C1 segment of cervical spinal cord (tissue), 14 donors: ENCODE data around the gene GNG3.
A peak's percentile ranks its signal among the peaks of the same experiment; 100 is the strongest.
"Not testable (repeated sequence)": the region's sequence is repeated elsewhere in the genome, so short reads cannot be mapped to it uniquely, and the experiment has no call there.

Experiments used
- DNase-seq, 14 donors: peaks; one replicate each; lab custom pipeline; 2025; lab: John Stamatoyannopoulos, UW

Gene GNG3

GRCh38 chr11:62687508-62688396, 19.7 kb upstream of the GNG3 start:
- DNase-seq, result no peak

DNA sequence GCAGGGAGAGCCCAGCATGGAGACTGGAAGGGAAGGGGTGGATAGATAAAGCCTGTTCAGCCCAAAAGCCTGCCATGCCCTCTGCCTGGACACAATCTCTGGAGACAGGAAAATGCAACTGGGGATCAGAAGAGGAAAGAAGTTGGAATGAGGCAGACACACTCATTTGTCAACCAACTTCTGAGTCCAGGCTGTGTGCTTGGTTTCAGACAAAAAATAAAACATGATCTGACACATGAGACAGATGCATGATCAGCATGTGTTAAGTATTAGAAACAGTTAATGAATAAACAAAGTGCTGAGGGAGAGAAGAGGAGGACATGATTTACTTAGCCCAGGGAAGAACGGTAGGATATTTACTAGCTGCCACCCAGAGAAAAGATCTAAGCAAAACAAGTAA, 19.0 kb upstream of the GNG3 start:
- DNase-seq, result no peak

GRCh38 chr11:62689421-62690183, 17.9 kb upstream of the GNG3 start, which contains the start of gene LRRN4CL:
TSS of gene LRRN4CL (minus strand) at chr11:62689530. CDS start at chr11:62688508, 1,022 bp downstream.
- DNase-seq, result peak in 2 of 14 donors; percentile 19 to 32

- DNase-seq, result not testable (repeated sequence)
These were observed 13.9 kb upstream of the GNG3 start for GRCh38 chr11:62693624-62694023.

DNA sequence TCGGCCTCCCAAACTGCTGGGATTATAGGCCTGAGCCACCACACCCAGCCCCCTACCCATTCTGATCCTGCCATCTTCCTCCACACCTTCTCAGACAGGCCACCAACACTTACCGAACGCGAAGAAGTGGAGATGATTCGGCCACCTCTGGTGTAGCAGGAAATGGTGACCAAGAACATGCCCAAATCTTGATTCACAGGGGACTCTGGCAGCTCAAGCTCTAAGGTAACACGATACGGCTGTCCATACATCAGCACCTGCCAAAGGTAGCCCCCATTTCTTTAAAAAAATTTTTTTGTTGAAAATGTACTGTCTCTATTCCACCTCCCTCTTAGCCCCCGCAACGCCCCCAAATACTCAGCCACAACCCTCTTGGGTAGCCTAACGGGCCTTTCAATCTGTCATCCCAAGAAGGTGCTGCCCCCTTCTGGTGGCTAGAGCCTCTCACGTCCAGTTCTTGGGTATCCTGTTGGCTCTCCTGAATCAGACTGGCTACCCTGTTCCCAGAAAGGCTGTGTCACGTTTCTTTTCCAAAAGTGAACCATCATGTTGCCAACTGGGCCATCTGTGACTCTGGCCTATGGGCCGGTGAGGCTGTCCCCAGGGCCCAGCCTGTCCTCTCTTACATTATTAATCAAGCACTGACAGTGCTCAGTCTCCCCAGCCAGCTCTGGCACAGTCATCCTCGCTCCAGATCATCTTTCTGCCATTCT, 12.9 kb upstream of the GNG3 start:
- peak in 13 of 14 donors; percentile 3 to 91 (median 40) for DNase-seq

GRCh38 chr11:62702246-62702645, 5.2 kb upstream of the GNG3 start:
- DNase-seq, result no peak

DNA sequence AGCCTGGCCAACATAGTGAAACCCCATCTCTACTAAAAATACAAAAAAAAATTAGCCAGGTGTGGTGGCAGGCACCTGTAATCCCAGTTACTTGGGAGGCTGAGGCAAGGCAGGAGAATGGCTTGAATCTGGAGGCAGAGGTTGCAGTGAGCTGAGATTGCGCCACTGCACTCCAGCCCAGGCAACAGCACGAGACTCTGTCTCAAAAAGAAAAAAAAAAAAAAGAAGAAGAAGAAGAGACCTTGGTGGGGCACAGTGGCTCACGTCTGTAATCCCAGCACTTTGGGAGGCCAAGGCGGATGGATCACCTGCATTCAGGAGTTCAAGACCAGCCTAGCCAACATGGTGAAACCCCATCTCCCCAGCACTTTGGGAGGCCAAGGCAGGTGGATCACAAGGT, 3.6 kb upstream of the GNG3 start:
- DNase-seq, result not testable (repeated sequence)

DNA sequence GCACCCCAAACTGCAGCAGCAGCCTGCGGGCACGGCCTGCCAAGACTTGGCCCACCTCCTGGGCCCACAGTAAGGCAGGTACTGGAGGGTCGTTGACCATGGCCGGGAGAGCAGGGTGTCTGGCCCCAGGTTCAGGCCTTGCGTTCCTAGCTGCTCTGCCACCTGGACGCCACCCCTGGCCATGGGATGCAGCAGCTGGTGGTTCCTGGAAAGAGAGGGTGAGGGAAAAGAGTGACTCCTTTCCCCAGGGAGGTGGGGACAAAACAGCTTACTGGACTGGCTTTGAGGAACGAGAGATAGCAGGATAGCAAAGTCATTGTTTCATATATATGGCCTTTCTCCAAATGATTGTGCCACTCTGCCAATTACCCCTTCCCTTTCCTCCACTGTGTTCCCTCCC, 2.1 kb upstream of the GNG3 start:
- no peak for DNase-seq

DNA sequence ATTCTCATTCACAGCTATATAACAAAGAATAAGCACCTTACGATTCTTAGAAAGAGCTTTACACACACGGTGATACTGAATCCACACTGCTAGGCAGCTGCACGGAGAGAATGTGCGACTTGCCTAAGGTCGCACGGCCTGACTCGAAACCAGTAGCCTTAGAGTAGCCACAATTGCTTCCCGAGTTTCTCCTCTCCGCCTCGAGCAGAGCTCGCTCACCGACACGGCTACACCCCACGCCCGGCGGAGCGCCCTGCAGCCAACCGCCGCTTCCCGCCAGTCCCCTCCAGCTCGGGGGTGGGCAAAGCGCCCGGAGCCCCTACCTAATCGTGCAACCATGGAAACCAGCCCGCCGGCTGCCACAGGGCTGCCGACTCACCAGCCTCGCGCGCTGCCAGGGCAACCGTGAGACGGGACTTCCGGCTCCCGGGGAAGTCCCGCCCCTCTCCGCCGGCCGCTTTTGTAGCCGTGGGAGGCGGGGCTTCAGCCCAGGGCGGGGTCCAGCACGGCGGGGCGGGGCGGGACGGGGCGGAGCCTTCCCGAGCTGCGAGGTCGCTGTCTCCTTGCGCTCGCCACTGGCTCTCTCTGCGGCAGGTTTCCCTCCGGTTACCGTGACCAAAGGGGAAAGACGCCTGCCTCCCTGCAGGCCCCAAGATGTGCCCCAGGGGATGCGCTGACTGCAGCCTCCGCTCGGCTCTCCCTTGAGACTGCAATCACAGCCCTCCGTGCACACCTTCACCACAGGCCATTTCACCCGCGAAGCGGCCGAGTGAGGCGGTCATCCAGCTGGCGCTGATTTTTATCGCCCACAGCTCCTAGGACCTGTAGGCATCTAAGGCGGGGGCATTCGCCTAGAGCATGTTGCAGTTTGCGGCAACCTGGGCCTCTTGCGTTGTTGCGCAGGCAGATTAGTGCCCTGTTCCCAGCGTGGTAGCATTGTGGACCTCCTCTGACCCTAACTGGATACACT, 1.3 kb upstream of the GNG3 start:
- DNase-seq, result peak; percentile 42 to 96 (median 90)

- peak in 2 of 14 donors; percentile 35 to 51 for DNase-seq
These were observed 627 bp upstream of the GNG3 start for GRCh38 chr11:62706850-62707247.

DNA sequence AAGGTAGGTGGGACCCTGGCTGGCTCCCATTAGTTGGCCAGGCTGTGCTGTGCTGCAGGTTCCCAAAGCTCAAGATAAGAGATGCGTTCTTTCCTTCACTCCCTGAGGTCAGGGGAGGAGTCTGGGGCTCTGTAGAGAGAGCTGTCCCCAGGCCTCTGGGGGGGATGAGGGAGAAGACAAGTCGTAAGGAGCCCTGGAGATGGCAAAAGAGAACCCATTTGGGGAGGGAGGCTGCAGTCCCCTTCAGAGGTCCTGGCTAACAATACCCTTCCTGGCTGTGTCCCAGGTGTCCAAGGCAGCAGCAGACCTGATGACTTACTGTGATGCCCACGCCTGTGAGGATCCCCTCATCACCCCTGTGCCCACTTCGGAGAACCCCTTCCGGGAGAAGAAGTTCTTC, 916 bp downstream of the GNG3 start:
- no peak for DNase-seq

GRCh38 chr11:62708793-62709192, 1.3 kb downstream of the GNG3 start:
- DNase-seq, result peak in 2 of 14 donors; percentile 54 to 60

GRCh38 chr11:62709247-62710000, 1.9 kb downstream of the GNG3 start:
- DNase-seq, result peak; percentile 64 to 96 (median 91)

GRCh38 chr11:62710001-62710345, 2.5 kb downstream of the GNG3 start:
- peak in 3 of 14 donors; percentile 45 to 64 (median 61) for DNase-seq

DNA sequence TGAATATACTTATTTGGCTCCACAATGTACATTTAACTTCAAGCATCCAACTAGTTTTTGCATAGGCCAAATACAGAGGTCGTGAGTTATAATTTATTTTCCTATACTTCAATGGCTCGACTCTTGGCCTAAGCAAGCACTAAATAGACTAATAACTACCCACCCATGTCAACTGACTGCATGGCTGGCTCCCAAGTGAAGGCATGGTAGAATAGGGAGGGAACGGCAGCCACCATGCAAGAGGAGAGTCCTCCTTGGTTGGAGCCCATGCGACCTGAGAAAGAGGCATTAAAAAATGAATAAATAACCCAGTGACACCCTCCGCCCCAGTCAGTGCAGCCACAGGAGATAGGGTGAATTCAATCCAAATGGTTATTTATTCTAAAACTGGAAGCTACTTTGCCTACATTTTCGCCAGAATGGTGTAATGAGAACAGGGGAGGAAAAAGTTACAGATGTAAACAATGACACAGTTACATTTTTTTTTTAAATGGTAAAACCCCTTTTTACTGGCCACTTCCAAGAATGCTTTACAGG, 4.9 kb downstream of the GNG3 start:
- no peak for DNase-seq

DNA sequence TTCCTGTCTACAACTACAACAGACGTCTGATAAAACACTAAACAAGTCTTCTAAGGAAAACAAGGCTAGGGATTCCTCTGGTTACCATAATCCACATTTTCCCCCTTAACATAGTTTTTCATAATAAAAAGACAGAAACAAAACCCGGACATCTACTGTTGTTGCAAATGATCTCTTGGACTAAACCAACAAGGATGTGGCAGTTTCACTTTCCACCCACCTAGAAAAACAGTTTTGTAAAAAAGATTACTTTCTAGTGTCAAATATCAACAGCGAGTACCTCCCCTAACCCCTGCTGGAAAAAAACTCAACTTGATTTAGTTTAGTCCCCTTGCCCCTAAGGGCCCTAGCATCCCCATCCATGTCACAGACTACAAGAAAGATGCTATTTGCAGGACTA, 5.4 kb downstream of the GNG3 start:
- DNase-seq, result no peak

DNA sequence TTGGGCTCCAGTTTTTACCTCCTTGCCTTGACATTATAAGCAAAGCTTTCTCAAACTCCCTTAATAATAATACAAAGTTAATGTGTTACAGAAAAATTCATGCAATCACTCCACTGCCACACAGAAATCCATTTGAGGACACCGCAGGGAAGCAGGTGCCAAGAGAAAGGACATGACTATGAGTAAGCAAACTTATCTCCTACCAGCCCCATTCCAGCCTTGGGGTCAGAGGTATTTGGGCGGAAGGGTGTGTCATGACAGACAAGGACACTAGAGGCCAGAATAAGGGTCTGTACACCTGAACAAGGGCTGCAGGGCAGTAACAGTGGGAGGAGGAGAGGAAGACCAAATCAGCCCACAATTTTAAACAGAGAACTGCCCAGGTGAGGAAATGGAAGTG, 5.9 kb downstream of the GNG3 start:
- no peak for DNase-seq

DNA sequence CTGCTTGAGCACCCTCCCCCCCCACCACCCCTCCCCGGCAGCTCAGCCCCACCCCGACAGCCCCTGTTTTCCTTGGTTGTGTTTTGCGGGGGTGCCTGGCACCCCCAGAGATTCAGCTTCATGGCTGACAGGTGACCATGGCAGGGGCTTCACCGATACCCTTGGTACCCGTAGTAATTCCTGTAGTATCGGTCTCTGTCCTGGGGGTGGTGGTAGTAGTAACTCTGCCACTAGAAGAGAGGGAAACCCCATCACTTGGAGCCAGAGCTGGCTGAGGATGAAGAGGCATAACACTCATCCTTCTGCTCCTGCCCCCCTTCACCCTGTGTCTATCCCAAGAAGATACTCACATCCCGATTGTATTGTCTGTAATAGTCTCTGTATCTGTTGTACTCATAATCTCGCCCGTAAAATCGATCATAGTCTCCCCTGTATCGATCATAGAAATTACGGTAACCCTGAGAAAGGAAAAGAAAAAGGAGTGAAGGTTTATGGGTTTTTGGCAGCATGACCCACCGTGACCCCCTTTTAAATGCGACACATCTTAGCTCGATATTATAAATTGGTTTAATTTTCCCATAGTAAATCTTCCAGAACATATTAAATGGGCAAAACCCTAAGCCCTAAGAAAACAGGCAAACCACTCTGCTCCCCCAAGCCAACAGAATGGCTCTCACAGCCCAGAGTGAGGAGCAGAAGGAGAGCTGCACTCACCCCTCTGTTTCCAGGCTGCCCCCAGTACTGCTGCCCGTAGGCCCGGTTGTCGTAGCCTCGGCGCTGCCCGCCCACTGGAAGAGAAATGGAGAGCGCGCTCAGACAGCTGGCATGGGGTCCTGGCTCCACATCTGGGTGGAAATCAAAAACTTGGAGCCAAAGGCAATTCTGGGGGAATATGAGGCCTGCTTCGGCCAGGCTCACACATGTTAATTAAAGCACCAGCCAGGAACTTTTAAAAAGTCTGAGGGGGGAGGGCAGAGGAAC, 8.0 kb downstream of the GNG3 start:
- no peak for DNase-seq

- no peak for DNase-seq
These were observed 8.7 kb downstream of the GNG3 start for GRCh38 chr11:62716206-62716605.
